GM23338 (cell line): ENCODE data around the gene DDI2. TPM values are rescaled to one million over a fixed set of nuclear protein-coding genes. Genes with fewer than 3 reads are reported as not detected.

ENCODE experiments used
- ATAC-seq: fragments of 200-7000 bp; cut with Tn5 transposase; 3 replicates; pipeline ENCODE4 v1.9.1; 2020
- DNase-seq: peaks from one replicate; pipeline ENCODE4 v3.0.0-alpha.2; 2015; ENCODE audit warnings: low spot score
- H2AFZ ChIP-seq: fragments of 200-600 bp; sonication (generic); 2 replicates; pipeline ENCODE4 v1.8.0; 2016; ENCODE audit warnings: antibody characterized with exemption, mild to moderate bottlenecking, moderate library complexity
- H3F3A ChIP-seq: fragments of 200-600 bp; sonication (generic); replicated peaks from 2 replicates; pipeline ENCODE4 v1.8.0; 2017; ENCODE audit warnings: antibody characterized with exemption, mixed run types, low read depth
- H3K27ac ChIP-seq: fragments of 200-600 bp; sonication (generic); 2 replicates; pipeline ENCODE4 v1.6.1; 2016; ENCODE audit warnings: low read depth
- H3K27me3 ChIP-seq: fragments of 200-600 bp; sonication (generic); 2 replicates; pipeline ENCODE4 v1.8.0; 2016; ENCODE audit warnings: mild to moderate bottlenecking, mixed run types, moderate library complexity; ENCODE audit not compliant: insufficient read depth
- H3K36me3 ChIP-seq: fragments of 200-600 bp; sonication (generic); 2 replicates; pipeline ENCODE4 v1.8.0; 2016; ENCODE audit warnings: mild to moderate bottlenecking; ENCODE audit not compliant: insufficient read depth
- H3K4me1 ChIP-seq: fragments of 200-600 bp; sonication (generic); 2 replicates; pipeline ENCODE4 v1.8.0; 2016; ENCODE audit warnings: mild to moderate bottlenecking, moderate library complexity; ENCODE audit not compliant: insufficient read depth
- H3K4me2 ChIP-seq: fragments of 200-600 bp; sonication (generic); 2 replicates; pipeline ENCODE4 v1.7.1; 2017; ENCODE audit warnings: mixed run types
- H3K4me3 ChIP-seq: fragments of 200-600 bp; sonication (generic); 2 replicates; pipeline ENCODE4 v1.6.1; 2016; ENCODE audit warnings: mixed run types
- H3K79me2 ChIP-seq: fragments of 200-600 bp; sonication (generic); replicated peaks from 2 replicates; pipeline ENCODE4 v1.8.0; 2017; ENCODE audit warnings: mild to moderate bottlenecking; ENCODE audit not compliant: insufficient read depth
- H3K9me2 ChIP-seq: fragments of 200-600 bp; sonication (generic); 2 replicates; pipeline ENCODE4 v1.8.0; 2017; ENCODE audit not compliant: insufficient read depth
- H4K20me1 ChIP-seq: fragments of 200-600 bp; sonication (generic); replicated peaks from 2 replicates; pipeline ENCODE4 v1.8.0; 2017; ENCODE audit warnings: mild to moderate bottlenecking; ENCODE audit not compliant: insufficient read depth
- H3K27ac Mint-ChIP-seq: 2 replicates; pipeline ENCODE4 v1.8.0; 2020; ENCODE audit warnings: inconsistent platforms, mild to moderate bottlenecking, moderate library complexity, mixed read lengths
- H3K27me3 Mint-ChIP-seq: 3 replicates; pipeline ENCODE4 v1.8.0; 2022; ENCODE audit warnings: low read depth, mild to moderate bottlenecking, moderate library complexity, mixed read lengths, inconsistent platforms; ENCODE audit not compliant: insufficient read depth, poor library complexity
- H3K36me3 Mint-ChIP-seq: 3 replicates; pipeline ENCODE4 v1.8.0; 2021; ENCODE audit warnings: low read depth, mild to moderate bottlenecking, inconsistent platforms, moderate library complexity, mixed read lengths
- H3K4me1 Mint-ChIP-seq: 3 replicates; pipeline ENCODE4 v1.8.0; 2020; ENCODE audit warnings: mild to moderate bottlenecking, inconsistent platforms, mixed read lengths
- H3K4me3 Mint-ChIP-seq: 3 replicates; pipeline ENCODE4 v1.8.0; 2021; ENCODE audit warnings: moderate library complexity, mild to moderate bottlenecking, inconsistent platforms, mixed read lengths
- H3K9me3 Mint-ChIP-seq: 3 replicates; pipeline ENCODE4 v1.8.0; 2020; ENCODE audit warnings: moderate library complexity, mild to moderate bottlenecking, inconsistent platforms, mixed read lengths
- CTCF ChIP-seq, 2 experiments: fragments of 200-600 bp in 1 of 2; sonication (generic) in 1 of 2; conservative IDR thresholded peaks; 2 replicates each; pipeline versions ENCODE4 v1.5.1 to v1.6.1; 2016 to 2017; ENCODE audit warnings: antibody characterized with exemption in 2 of 2, low read depth in 2 of 2, mild to moderate bottlenecking in 2 of 2, moderate library complexity in 1 of 2
- EZH2phosphoT487 ChIP-seq: fragments of 200-600 bp; sonication (generic); IDR thresholded peaks from one replicate; pipeline ENCODE4 v1.8.1; 2018; ENCODE audit warnings: antibody characterized with exemption; ENCODE audit not compliant: unreplicated experiment
- JUNB ChIP-seq: IDR thresholded peaks from one replicate; pipeline ENCODE4 v1.6.1; 2016; ENCODE audit warnings: antibody characterized with exemption; ENCODE audit not compliant: unreplicated experiment
- POLR2AphosphoS5 ChIP-seq: IDR thresholded peaks from 2 replicates; pipeline ENCODE4 v1.6.1; 2016; ENCODE audit warnings: antibody characterized with exemption, low read depth
- STAT1 ChIP-seq: IDR thresholded peaks from one replicate; pipeline ENCODE4 v1.6.1; 2016; ENCODE audit warnings: antibody characterized with exemption; ENCODE audit not compliant: unreplicated experiment
- ZNF114 ChIP-seq: fragments of 250-450 bp; sonication (Bioruptor Pico); IDR thresholded peaks from 2 replicates; pipeline ENCODE4 v1.5.0; 2020; ENCODE audit warnings: mild to moderate bottlenecking, moderate library complexity
- ZNF331 ChIP-seq: fragments of 250-450 bp; sonication (Bioruptor Pico); IDR thresholded peaks from 2 replicates; pipeline ENCODE4 v1.5.0; 2020; ENCODE audit warnings: low read depth, mild to moderate bottlenecking, moderate library complexity
- polyA plus RNA-seq: library from polyadenylated mRNA; unstranded; fragments of >200 nt; fragmentation: Nextera tagmentation; extraction: Ambion mirVana; gene quantifications from 2 replicates; pipeline ENCODE4 v1.2.1, GENCODE V29; 2016
- total RNA-seq: library from RNA; depleted of rRNA; stranded (reverse); fragments of >200 nt; shearing (Covaris generic); gene quantifications from 2 replicates; pipeline ENCODE4 v1.2.3, GENCODE V29; 2014
- TF ChIP-seq, protein P1 (sequence below): IDR thresholded peaks from one replicate; pipeline ENCODE4 v1.6.1; 2018; ENCODE audit warnings: antibody characterized with exemption; ENCODE audit not compliant: unreplicated experiment

DDI2 gene
- total and polyA plus RNA-seq, 2 experiments from 2014 or later = 8.0 to 43.3 TPM

DNA sequence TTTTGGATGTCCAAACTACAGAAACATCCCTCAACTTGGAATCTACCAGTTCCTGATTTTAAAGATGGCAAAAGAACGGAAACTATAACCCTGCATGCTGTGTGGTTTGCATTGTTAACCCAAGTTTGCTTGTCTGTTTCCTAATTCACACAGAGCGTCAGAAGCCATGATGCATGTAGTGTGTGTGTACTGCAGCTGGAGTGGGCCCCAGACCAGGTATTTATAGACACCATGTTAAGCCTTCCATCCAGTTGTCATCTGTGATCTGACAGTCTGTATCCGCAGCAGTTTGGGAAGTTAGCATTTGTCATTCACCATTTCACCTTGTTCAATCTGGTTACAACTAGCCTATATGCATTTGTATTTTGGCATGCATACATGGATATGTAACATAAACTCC lies 39.2 kb downstream of the DDI2 start (continued):
- TF ChIP-seq, protein P1, sequence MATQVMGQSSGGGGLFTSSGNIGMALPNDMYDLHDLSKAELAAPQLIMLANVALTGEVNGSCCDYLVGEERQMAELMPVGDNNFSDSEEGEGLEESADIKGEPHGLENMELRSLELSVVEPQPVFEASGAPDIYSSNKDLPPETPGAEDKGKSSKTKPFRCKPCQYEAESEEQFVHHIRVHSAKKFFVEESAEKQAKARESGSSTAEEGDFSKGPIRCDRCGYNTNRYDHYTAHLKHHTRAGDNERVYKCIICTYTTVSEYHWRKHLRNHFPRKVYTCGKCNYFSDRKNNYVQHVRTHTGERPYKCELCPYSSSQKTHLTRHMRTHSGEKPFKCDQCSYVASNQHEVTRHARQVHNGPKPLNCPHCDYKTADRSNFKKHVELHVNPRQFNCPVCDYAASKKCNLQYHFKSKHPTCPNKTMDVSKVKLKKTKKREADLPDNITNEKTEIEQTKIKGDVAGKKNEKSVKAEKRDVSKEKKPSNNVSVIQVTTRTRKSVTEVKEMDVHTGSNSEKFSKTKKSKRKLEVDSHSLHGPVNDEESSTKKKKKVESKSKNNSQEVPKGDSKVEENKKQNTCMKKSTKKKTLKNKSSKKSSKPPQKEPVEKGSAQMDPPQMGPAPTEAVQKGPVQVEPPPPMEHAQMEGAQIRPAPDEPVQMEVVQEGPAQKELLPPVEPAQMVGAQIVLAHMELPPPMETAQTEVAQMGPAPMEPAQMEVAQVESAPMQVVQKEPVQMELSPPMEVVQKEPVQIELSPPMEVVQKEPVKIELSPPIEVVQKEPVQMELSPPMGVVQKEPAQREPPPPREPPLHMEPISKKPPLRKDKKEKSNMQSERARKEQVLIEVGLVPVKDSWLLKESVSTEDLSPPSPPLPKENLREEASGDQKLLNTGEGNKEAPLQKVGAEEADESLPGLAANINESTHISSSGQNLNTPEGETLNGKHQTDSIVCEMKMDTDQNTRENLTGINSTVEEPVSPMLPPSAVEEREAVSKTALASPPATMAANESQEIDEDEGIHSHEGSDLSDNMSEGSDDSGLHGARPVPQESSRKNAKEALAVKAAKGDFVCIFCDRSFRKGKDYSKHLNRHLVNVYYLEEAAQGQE = no peak
- TF ChIP-seq EZH2phosphoT487 = no peak
- TF ChIP-seq ZNF114 (CRISPR knock-in tag) = no peak
- no peak for TF ChIP-seq ZNF331
- no peak for TF ChIP-seq POLR2AphosphoS5
- no peak for TF ChIP-seq JUNB

DNA sequence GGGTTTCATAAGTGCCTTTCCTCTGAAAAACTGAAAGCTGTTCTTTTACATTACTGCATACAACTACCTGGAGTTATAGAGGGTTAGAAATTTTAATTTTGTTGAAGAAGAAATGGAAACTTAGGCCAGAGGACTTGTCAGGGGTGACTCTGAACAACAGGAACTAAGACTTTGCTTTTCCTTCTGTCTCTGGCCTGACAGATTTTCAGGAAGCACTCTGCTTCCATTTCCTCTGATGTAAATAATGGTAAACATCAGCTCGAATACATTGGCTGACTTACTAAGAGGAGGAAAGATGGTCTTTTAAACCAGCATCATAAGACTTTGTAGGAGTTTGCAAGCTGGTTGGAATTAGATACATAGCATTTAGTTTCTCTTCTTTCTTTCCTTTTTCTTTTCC lies 39.8 kb downstream of the DDI2 start:
- no peak for ATAC-seq
- H3K36me3 ChIP-seq = peaks cover 64% of the 10 kb centered on the region

More for the DNA sequence above, 39.8 kb downstream of the DDI2 start:
- Histone ChIP-seq H3K79me2 (no peaks in the 10 kb centered on the region; the same call in 1 of the 2 replicates), H3K9me2 (no peaks in the 10 kb centered on the region), H3K27ac (no peak overlapping the region), H3K4me1 (no peaks in the 10 kb centered on the region), H3K27me3 (no peaks in the 10 kb centered on the region), H3K4me3 (no peak overlapping the region), H3F3A (no peaks in the 10 kb centered on the region), H4K20me1 (peaks cover 17% of the 10 kb centered on the region), H3K4me2 (no peak overlapping the region), H2AFZ (no peak overlapping the region)
- H3K9me3 Mint-ChIP-seq = no peaks in the 10 kb centered on the region
- DNase-seq = no peak
- H3K27me3 Mint-ChIP-seq = no peaks in the 10 kb centered on the region
- no peak overlapping the region for H3K27ac Mint-ChIP-seq
- H3K4me3 Mint-ChIP-seq = no peak overlapping the region
- TF ChIP-seq POLR2AphosphoS5 (no peak), STAT1 (no peak), CTCF (conservative IDR thresholded peaks at IDR 0.05; ENCODE audit: low read depth in 2 of 2) (no peak)
- H3K4me1 Mint-ChIP-seq = no peaks in the 10 kb centered on the region
- H3K36me3 Mint-ChIP-seq = peaks cover 68% of the 10 kb centered on the region
